T-cell (primary cell): ENCODE measurements around the gene AJM1. TPM values are rescaled to one million over a fixed set of nuclear protein-coding genes. Genes with fewer than 3 reads are reported as not detected.
"Not testable (repeated sequence)": the region's sequence is repeated elsewhere in the genome, so short reads cannot be mapped to it uniquely, and the experiment has no call there.

Experiments
- ATAC-seq, 4 experiments: fragments of 200-7000 bp in 3 of 4; fragments of 150-1000 bp in 1 of 4; cut with Tn5 transposase; replicated peaks in 1 of 4; 1 replicate in 3 of 4; 2 replicates in 1 of 4; pipeline ENCODE4 v1.10.0; 2021; ENCODE audit warnings: moderate library complexity in 3 of 4, mild to moderate bottlenecking in 2 of 4, moderate number of reproducible peaks in 1 of 4
- CTCF ChIA-PET, 2 donors: fragments of 300-600 bp; sonication (Branson Sonifier 250); formaldehyde crosslinking; loops; one replicate each; lab custom pipeline; 2022; ENCODE audit warnings: antibody characterized with exemption in 2 of 2; lab: Charles Lee
- POLR2A ChIA-PET, 2 donors: fragments of 300-600 bp; sonication (Branson Sonifier 250); formaldehyde crosslinking; loops; one replicate each; lab custom pipeline; 2022; ENCODE audit warnings: antibody characterized with exemption in 2 of 2; lab: Charles Lee
- DNase-seq, 35 experiments: peaks; one replicate each; pipeline versions ENCODE4 v3.0.0 to v3.0.0-alpha.2; 2013 to 2023
- H3K27ac ChIP-seq: one replicate; pipeline ENCODE4 v1.5.1; 2013; ENCODE audit warnings: low read length
- H3K27me3 ChIP-seq, 2 experiments: replicated peaks in 1 of 2; 1 replicate in 1 of 2; 2 replicates in 1 of 2; pipeline versions ENCODE4 v1.6.1 to v1.7.0; 2013; ENCODE audit warnings: low read length in 1 of 2, mixed read lengths in 1 of 2; ENCODE audit not compliant: control insufficient read depth in 2 of 2, insufficient read depth in 2 of 2; ENCODE audit errors: extremely low read depth in 1 of 2
- H3K36me3 ChIP-seq, 2 donors: 1 replicate in 1 of 2; 2 replicates in 1 of 2; pipeline versions ENCODE4 v1.6.1 to v1.7.0; 2013; ENCODE audit warnings: low read length in 1 of 2; ENCODE audit not compliant: control insufficient read depth in 2 of 2, insufficient read depth in 1 of 2; ENCODE audit errors: extremely low read depth in 1 of 2
- H3K4me1 ChIP-seq, 2 experiments: 1 replicate in 1 of 2; 2 replicates in 1 of 2; pipeline versions ENCODE4 v1.6.1 to v1.7.0; 2013; ENCODE audit warnings: low read length in 2 of 2, mixed read lengths in 1 of 2; ENCODE audit not compliant: insufficient read depth in 2 of 2, control insufficient read depth in 1 of 2; ENCODE audit errors: extremely low read depth in 1 of 2
- H3K4me3 ChIP-seq, 2 donors: 1 replicate in 1 of 2; 2 replicates in 1 of 2; pipeline versions ENCODE4 v1.5.1 to v1.7.0; 2013; ENCODE audit warnings: mild to moderate bottlenecking in 2 of 2, low read length in 1 of 2, moderate library complexity in 1 of 2; ENCODE audit not compliant: control insufficient read depth in 1 of 2; ENCODE audit errors: extremely low read depth in 1 of 2
- H3K9me3 ChIP-seq: 2 replicates; pipeline ENCODE4 v1.7.0; 2013
- H3K27ac Mint-ChIP-seq, 2 donors: one replicate each; pipeline ENCODE4 v1.8.0; 2020 to 2021; ENCODE audit warnings: mild to moderate bottlenecking in 2 of 2, mixed read lengths in 2 of 2
- H3K27me3 Mint-ChIP-seq, 2 donors: one replicate each; pipeline ENCODE4 v1.8.0; 2021 to 2022; ENCODE audit warnings: mixed read lengths in 2 of 2
- H3K36me3 Mint-ChIP-seq: one replicate; pipeline ENCODE4 v1.8.0; 2021; ENCODE audit warnings: mixed read lengths
- H3K4me1 Mint-ChIP-seq, 3 donors: one replicate each; pipeline ENCODE4 v1.8.0; 2020 to 2022; ENCODE audit warnings: mixed read lengths in 3 of 3, mild to moderate bottlenecking in 1 of 3
- H3K4me3 Mint-ChIP-seq, 3 donors: one replicate each; pipeline ENCODE4 v1.8.0; 2020 to 2022; ENCODE audit warnings: mild to moderate bottlenecking in 3 of 3, mixed read lengths in 3 of 3, moderate library complexity in 3 of 3
- H3K9me3 Mint-ChIP-seq, 3 donors: one replicate each; pipeline ENCODE4 v1.8.0; 2020 to 2022; ENCODE audit warnings: mixed read lengths in 3 of 3
- whole genome bisulfite sequencing: methylation state at CpG from one replicate; pipeline ENCODE4 v1.1.5; 2013; ENCODE audit warnings: missing lambda C conversion rate; ENCODE audit not compliant: insufficient coverage; 5-methylcytosine and 5-hydroxymethylcytosine counted together
- total RNA-seq, 35 experiments: library from RNA in 6 of 35; stranded (reverse) in 6 of 35; fragments of 120-200 nt in 1 of 35; gene quantifications; one replicate each; pipeline versions ENCODE4 v1.2.1 to v1.2.4 and lab custom pipeline; 2013 to 2026

Gene AJM1
- total RNA-seq, 5 donors from 2014 or later (not counting 1 experiment from before 2014, with no cell fraction given), result 2.1 to 7.5 (median 5.1) TPM

DNA sequence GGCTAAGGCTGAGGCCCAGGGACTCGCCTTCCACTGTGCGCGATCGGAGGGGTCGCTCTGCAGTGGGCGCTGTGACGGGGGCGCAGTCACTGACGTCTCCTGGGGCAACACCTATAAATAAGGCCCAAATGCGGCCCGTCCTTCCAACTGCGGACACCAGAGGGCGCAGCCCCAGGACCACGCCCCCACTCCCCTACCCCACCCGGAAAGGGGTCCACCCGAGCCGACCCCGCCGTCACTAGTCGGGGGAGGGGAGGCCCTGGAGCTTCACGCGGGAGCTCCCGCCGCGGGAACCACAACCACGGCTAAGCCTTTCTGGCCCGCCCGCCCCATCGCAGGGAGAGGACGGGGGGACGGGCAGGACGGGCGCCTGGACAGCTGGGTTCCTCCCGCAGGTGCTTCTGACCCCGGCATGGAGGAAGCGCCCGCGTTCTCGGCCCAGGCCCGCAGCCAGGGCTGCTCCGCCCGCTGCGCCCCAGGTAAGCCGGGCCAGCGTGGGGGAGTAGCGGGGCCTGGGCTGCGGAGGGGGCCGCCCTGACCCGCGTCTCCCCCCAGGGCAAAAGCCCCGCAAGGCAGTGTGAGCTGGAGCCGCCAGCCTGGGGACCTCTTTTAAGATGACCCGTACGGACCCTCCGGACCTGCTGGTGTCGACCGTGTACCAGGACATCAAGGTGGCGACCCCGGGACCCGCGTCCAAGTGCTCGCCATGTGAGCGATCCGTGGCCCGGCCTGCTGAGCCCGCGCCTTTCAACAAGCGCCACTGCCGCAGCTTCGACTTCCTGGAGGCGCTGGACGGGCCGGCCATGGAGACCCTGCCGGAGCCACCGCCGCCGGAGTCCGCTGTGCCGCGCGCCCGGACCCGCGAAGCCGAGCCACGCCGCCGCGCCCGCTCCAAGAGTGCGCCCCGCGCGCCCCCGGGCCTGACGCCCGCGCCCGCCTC lies 1.8 kb downstream of the AJM1 start:
- peaks cover 7 to 29% (median 23%) of the 10 kb centered on the region in 3 donors for H3K4me1 Mint-ChIP-seq
- H3K36me3 ChIP-seq, H3K27ac ChIP-seq, POLR2A ChIA-PET, H3K9me3 ChIP-seq, H3K9me3 Mint-ChIP-seq, H3K27ac Mint-ChIP-seq, H3K36me3 Mint-ChIP-seq: not testable (repeated sequence)
- CTCF ChIA-PET, result interaction anchor here (0.7 to 2.1 kb wide), 4 partner anchors 36 to 191 kb away, joined by 3 to 8 read pairs (median 6); partner anchors contain the start of gene RABL6 (in 1 of the 2)
- H3K4me3 ChIP-seq, result peak overlapping the region in 1 of 2 donors; percentile 37
- H3K4me3 Mint-ChIP-seq, result peak overlapping the region; percentile 57 to 64 (median 58)
- peaks cover 6 to 24% of the 10 kb centered on the region in 2 donors for H3K27me3 Mint-ChIP-seq
- DNase-seq (peak in 27 of 35 experiments; percentile 29 to 70 (median 55)), ATAC-seq (peak in 1 of 4 experiments; percentile 32)
- peaks cover 13 to 65% of the 10 kb centered on the region in 2 experiments for H3K4me1 ChIP-seq
- 10% methylated on average over 94 of the region's 99 CpGs for WGBS
- H3K27me3 ChIP-seq, result peaks cover 0 to 44% of the 10 kb centered on the region in 2 experiments

DNA sequence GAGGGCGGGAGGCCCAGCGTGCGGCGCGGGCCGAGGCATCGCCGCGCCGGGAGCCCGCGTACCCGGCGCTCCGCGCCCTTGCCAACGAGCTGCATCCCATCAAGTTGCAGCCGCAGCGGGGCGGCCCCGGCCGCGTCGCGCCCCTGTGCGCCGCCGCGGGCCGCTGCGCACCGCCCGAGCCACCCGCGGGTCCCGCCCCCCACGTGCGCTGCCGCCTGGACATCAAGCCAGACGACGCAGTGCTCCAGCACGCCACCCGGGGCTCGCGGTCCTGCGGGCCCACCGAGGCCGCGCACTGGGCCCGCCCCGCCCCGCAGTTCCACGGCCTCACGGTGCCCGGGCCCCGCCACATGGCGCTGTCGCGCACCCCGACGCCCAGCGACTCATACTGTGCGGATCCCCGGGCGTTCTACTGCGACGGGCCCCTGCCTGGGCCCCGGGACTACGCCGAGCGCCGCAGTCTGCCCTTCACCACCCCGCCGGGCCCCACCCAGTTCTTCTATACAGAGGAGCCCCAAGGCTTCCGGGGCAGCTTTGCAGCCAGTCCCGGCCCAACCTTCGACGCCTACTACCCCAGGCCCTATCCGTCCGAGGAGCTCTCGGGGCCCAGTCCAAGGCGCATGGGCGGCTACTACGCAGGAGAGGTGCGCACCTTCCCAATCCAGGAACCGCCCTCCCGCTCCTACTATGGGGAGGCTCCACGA lies 2.6 kb downstream of the AJM1 start:
- H3K27ac Mint-ChIP-seq, result no peak overlapping the region
- H3K27me3 ChIP-seq, result peaks cover 0 to 44% of the 10 kb centered on the region in 2 experiments
- H3K4me1 Mint-ChIP-seq, result peaks cover 7 to 34% (median 26%) of the 10 kb centered on the region in 3 donors
- DNase-seq (peak in 1 of 35 experiments; percentile 29), ATAC-seq (no peak)
- ChIA-PET POLR2A (no interaction called here), CTCF (no interaction called here)
- peaks cover 3 to 7% of the 10 kb centered on the region in 2 donors for H3K36me3 ChIP-seq
- no peak overlapping the region for H3K27ac ChIP-seq
- H3K9me3 Mint-ChIP-seq, result no peaks in the 10 kb centered on the region
- H3K4me3 ChIP-seq, result no peak overlapping the region
- no peaks in the 10 kb centered on the region for H3K9me3 ChIP-seq
- 23% methylated on average over 88 of the region's 88 CpGs for WGBS
- H3K27me3 Mint-ChIP-seq, result peaks cover 6 to 24% of the 10 kb centered on the region in 2 donors
- H3K4me1 ChIP-seq, result peaks cover 14 to 70% of the 10 kb centered on the region in 2 experiments
- H3K4me3 Mint-ChIP-seq, result peak overlapping the region in 2 of 3 donors; percentile 13 to 54
- no peaks in the 10 kb centered on the region for H3K36me3 Mint-ChIP-seq

DNA sequence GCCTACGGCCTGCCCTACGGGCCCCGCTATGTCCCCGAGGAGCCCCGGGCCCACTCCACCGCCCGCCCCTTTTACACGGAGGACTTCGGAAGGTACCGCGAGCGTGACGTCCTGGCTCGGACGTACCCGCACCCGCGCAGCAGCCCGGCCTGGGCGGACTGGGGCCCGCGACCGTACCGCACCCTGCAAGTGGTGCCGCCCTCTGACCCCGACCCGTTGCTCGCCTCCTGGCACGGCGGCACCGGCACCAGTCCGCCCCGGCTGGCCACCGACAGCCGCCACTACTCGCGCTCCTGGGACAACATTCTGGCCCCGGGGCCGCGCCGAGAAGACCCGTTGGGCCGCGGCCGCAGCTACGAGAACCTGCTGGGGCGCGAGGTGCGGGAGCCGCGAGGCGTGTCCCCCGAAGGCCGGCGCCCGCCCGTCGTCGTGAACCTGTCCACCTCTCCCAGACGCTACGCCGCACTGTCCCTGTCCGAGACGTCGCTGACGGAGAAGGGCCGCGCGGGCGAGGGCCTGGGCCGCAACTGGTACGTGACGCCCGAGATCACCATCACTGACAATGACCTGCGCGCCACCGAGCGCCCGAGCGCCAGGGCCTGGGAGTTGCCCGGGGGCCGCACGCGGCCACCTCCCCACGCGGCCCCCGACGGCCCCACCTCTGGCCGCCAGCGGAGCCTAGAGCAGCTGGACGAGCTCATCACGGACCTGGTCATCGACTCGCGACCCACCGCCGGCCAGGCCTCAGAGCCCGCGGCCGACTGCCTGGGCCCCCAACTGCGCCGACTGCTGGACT lies 3.4 kb downstream of the AJM1 start:
- Mint-ChIP-seq H3K9me3 (no peaks in the 10 kb centered on the region), H3K4me3 (peak overlapping the region in 1 of 3 donors; percentile 88), H3K36me3 (no peaks in the 10 kb centered on the region), H3K27ac (no peak overlapping the region), H3K4me1 (peaks cover 7 to 36% (median 26%) of the 10 kb centered on the region in 3 donors), H3K27me3 (peaks cover 6 to 24% of the 10 kb centered on the region in 2 donors)
- no peak for DNase-seq
- POLR2A ChIA-PET, result no interaction called here
- Histone ChIP-seq H3K4me3 (no peak overlapping the region), H3K36me3 (peaks cover 0 to 2% of the 10 kb centered on the region in 2 donors), H3K27ac (no peak overlapping the region), H3K9me3 (no peaks in the 10 kb centered on the region), H3K27me3 (peaks cover 0 to 44% of the 10 kb centered on the region in 2 experiments), H3K4me1 (peaks cover 16 to 77% of the 10 kb centered on the region in 2 experiments)
- 43% methylated on average over 102 of the region's 102 CpGs for WGBS
- CTCF ChIA-PET, result no interaction called here
- no peak for ATAC-seq

DNA sequence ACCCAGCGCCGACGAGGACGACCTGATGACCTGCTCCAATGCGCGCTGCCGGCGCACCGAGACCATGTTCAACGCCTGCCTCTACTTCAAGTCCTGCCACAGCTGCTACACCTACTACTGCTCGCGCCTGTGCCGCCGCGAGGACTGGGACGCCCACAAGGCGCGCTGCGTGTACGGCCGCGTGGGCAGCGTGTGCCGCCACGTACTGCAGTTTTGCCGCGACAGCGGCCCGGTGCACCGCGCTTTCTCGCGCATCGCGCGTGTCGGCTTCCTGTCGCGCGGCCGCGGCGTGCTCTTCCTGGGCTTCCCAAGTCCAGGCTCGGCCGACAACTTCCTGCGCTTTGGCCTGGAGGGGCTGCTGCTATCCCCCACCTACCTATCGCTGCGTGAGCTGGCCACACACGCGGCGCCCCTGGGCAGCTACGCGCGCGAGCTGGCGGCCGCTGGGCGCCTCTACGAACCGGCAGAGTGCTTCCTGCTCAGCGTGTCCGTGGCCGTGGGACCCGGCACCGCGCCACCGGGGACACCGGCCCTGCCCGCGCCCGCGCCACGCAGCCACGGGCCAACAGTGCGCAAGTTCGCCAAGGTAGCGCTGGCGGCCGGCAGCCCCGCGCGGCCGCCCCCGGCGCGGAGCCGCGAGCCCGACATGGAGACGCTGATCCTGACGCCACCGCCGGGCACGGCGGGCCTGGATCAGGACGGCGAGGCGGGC lies 4.3 kb downstream of the AJM1 start:
- no peaks in the 10 kb centered on the region for H3K9me3 Mint-ChIP-seq
- ATAC-seq (no peak), DNase-seq (peak in 1 of 35 experiments; percentile 34)
- 12% methylated on average over 98 of the region's 98 CpGs for WGBS
- H3K27ac Mint-ChIP-seq, result no peak overlapping the region
- peak overlapping the region in 2 of 3 donors; percentile 51 to 88 for H3K4me3 Mint-ChIP-seq
- Histone ChIP-seq H3K36me3 (no peaks in the 10 kb centered on the region), H3K27me3 (peaks cover 0 to 44% of the 10 kb centered on the region in 2 experiments), H3K4me1 (peaks cover 16 to 77% of the 10 kb centered on the region in 2 experiments), H3K4me3 (peak overlapping the region in 1 of 2 donors; percentile 1), H3K9me3 (no peaks in the 10 kb centered on the region), H3K27ac (no peak overlapping the region)
- H3K4me1 Mint-ChIP-seq, result peaks cover 7 to 33% (median 26%) of the 10 kb centered on the region in 3 donors
- H3K27me3 Mint-ChIP-seq, result peaks cover 6 to 24% of the 10 kb centered on the region in 2 donors
- ChIA-PET CTCF (interaction anchor here in 1 of 2 donors (0.6 kb wide), 1 partner anchor 40 kb away, joined by 5 read pairs; the partner anchor contains the start of gene TRAF2), POLR2A (no interaction called here)
- H3K36me3 Mint-ChIP-seq, result no peaks in the 10 kb centered on the region

DNA sequence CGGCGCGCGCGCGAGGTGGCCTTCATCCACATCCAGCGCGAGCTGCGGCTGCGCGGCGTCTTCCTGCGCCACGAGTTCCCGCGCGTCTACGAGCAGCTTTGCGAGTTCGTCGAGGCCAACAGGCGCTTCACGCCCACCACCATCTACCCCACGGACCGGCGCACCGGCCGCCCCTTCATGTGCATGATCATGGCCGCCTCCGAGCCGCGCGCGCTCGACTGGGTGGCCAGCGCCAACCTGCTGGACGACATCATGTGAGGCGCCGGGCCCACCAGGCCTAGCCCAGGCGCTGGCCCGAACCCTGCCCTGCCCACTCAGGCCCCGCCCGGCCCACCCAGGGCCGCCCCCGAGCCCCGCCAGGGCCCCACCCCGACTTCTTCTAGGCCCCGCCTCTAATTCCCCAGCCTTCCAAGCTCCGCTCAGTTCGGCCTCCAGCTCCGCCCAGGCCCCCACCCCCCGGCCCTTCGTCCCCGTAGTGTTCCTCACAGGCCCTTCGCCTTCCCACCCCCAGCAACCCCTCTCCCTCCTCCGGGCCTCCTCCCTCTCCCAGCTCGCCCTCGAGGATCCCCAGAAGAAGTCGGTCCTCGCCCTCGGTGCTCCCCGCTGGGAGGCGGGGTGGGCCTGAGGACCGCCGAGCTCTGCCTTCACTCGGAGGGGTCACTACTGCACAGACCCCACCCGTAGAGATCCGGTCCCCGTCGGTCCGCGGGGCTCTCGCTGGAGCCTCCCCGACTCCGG lies 5.0 kb downstream of the AJM1 start:
- WGBS, result 13% methylated on average over 59 of the region's 75 CpGs
- Histone ChIP-seq H3K4me3 (peak overlapping the region; percentile 77 to 92), H3K27ac (no peak overlapping the region), H3K36me3 (peaks cover 0 to 2% of the 10 kb centered on the region in 2 donors), H3K4me1 (peaks cover 16 to 70% of the 10 kb centered on the region in 2 experiments), H3K27me3 (peaks cover 0 to 42% of the 10 kb centered on the region in 2 experiments), H3K9me3 (no peaks in the 10 kb centered on the region)
- CTCF ChIA-PET, result interaction anchor here in 1 of 2 donors (0.6 kb wide), 1 partner anchor 39 kb away, joined by 5 read pairs; the partner anchor contains the start of gene TRAF2
- H3K36me3 Mint-ChIP-seq, result no peaks in the 10 kb centered on the region
- H3K27me3 Mint-ChIP-seq, result peaks cover 6 to 24% of the 10 kb centered on the region in 2 donors
- ATAC-seq, result no peak
- H3K4me3 Mint-ChIP-seq, result peak overlapping the region; percentile 73 to 88 (median 86)
- POLR2A ChIA-PET, result no interaction called here
- DNase-seq, result peak in 2 of 35 experiments; percentile 20 to 38
- H3K9me3 Mint-ChIP-seq, result no peaks in the 10 kb centered on the region
- peak overlapping the region in 1 of 2 donors; percentile 61 for H3K27ac Mint-ChIP-seq
- peaks cover 7 to 31% (median 23%) of the 10 kb centered on the region in 3 donors for H3K4me1 Mint-ChIP-seq
